Keratinocyte (primary cell): ENCODE measurements around the gene GPR65. TPM values are rescaled to one million over a fixed set of nuclear protein-coding genes. Genes with fewer than 3 reads are reported as not detected.

Experiments
- DNase-seq: peaks from one replicate; pipeline ENCODE4 v3.0.0-alpha.2; 2011; ENCODE audit warnings: low read depth, missing footprints, low spot score
- FAIRE-seq: peaks from 2 replicates; lab custom pipeline; 2011; peaks lifted over from hg19 to GRCh38; lab: Jason Lieb, UNC
- H2AFZ ChIP-seq: 2 replicates; pipeline ENCODE4 v1.6.0; 2012; ENCODE audit warnings: low read length, control low read depth, inconsistent platforms; ENCODE audit not compliant: control insufficient read depth
- H3K27ac ChIP-seq: 2 replicates; pipeline ENCODE4 v1.5.1; 2011; ENCODE audit warnings: low read length; ENCODE audit not compliant: control insufficient read depth, insufficient read depth
- H3K27me3 ChIP-seq: 3 replicates; pipeline ENCODE4 v1.6.0; 2011; ENCODE audit warnings: low read length; ENCODE audit not compliant: control insufficient read depth, insufficient read depth; ENCODE audit errors: extremely low read depth
- H3K36me3 ChIP-seq, 2 experiments: 2 replicates in 1 of 2; 3 replicates in 1 of 2; pipeline ENCODE4 v1.5.1; 2011; ENCODE audit warnings: low read length in 2 of 2, mild to moderate bottlenecking in 1 of 2; ENCODE audit not compliant: control insufficient read depth in 2 of 2, insufficient read depth in 2 of 2; ENCODE audit errors: extremely low read depth in 1 of 2
- H3K4me1 ChIP-seq: 3 replicates; pipeline ENCODE4 v1.5.1; 2011; ENCODE audit warnings: low read length; ENCODE audit not compliant: control insufficient read depth, insufficient read depth; ENCODE audit errors: extremely low read depth
- H3K4me2 ChIP-seq: 3 replicates; pipeline ENCODE4 v1.6.0; 2011; ENCODE audit warnings: low read depth, low read length; ENCODE audit not compliant: control insufficient read depth, insufficient read depth; ENCODE audit errors: extremely low read depth
- H3K4me3 ChIP-seq, 3 experiments: fragments of 200-600 bp in 1 of 3; sonication (generic) in 1 of 3; 2 replicates in 2 of 3; 3 replicates in 1 of 3; pipeline ENCODE4 v1.5.1; 2011 to 2016; ENCODE audit warnings: low read length in 3 of 3, mild to moderate bottlenecking in 3 of 3, control low read depth in 2 of 3, inconsistent platforms in 1 of 3, low read depth in 1 of 3, mixed read lengths in 1 of 3, mixed run types in 1 of 3, moderate library complexity in 1 of 3; ENCODE audit not compliant: control insufficient read depth in 2 of 3, insufficient read depth in 2 of 3; ENCODE audit errors: extremely low read depth in 1 of 3
- H3K79me2 ChIP-seq: 2 replicates; pipeline ENCODE4 v1.6.0; 2012; ENCODE audit warnings: low read length; ENCODE audit not compliant: control insufficient read depth, insufficient read depth
- H3K9ac ChIP-seq: 3 replicates; pipeline ENCODE4 v1.6.0; 2011; ENCODE audit warnings: low read length; ENCODE audit not compliant: control insufficient read depth, insufficient read depth; ENCODE audit errors: extremely low read depth
- H3K9me1 ChIP-seq: 3 replicates; pipeline ENCODE4 v1.6.0; 2011; ENCODE audit warnings: low read length; ENCODE audit not compliant: control insufficient read depth, insufficient read depth; ENCODE audit errors: extremely low read depth
- H3K9me3 ChIP-seq: 2 replicates; pipeline ENCODE4 v1.5.1; 2012; ENCODE audit warnings: low read depth, low read length; ENCODE audit not compliant: control insufficient read depth
- H4K20me1 ChIP-seq: 3 replicates; pipeline ENCODE4 v1.6.0; 2011; ENCODE audit warnings: low read length; ENCODE audit not compliant: control insufficient read depth, insufficient read depth; ENCODE audit errors: extremely low read depth
- CTCF ChIP-seq, 3 experiments: IDR thresholded peaks in 1 of 3; conservative IDR thresholded peaks in 1 of 3; optimal IDR thresholded peaks in 1 of 3; 2 replicates in 2 of 3; 3 replicates in 1 of 3; pipeline versions ENCODE3 to v1.5.1; 2011; ENCODE audit warnings: low read length in 3 of 3, mild to moderate bottlenecking in 3 of 3, moderate library complexity in 2 of 3, control low read depth in 1 of 3, inconsistent platforms in 1 of 3; ENCODE audit not compliant: insufficient read depth in 2 of 3; ENCODE audit errors: extremely low read depth in 1 of 3
- EZH2 ChIP-seq: IDR thresholded peaks from one replicate; pipeline ENCODE4 v1.6.1; 2012; ENCODE audit warnings: inconsistent platforms, mild to moderate bottlenecking, low read length, moderate library complexity
- dilution Hi-C: fragments of 300-500 bp; cut with MboI; formaldehyde crosslinking; loops from one replicate; pipeline ENCODE4 v1.7.0; 2020; ENCODE audit warnings: low sequenced_read_pairs; ENCODE audit not compliant: extremely low pct_ligation_motif_present
- polyA plus RNA-seq, 5 experiments: library from polyadenylated mRNA; depleted of rRNA in 3 of 5; stranded (reverse) in 3 of 5; stranded (forward) in 1 of 5; unstranded in 1 of 5; fragments of >200 nt; gene quantifications; 1 replicate in 1 of 5; 2 replicates in 3 of 5; 3 replicates in 1 of 5; pipeline versions ENCODE4 v1.2.1 to v1.2.3, GENCODE V29; 2011 to 2012; ENCODE audit warnings: missing spikeins in 2 of 5, low read depth in 1 of 5, low replicate concordance in 1 of 5

Gene GPR65
- polyA plus RNA-seq, 1 donor (not counting 4 experiments of a cell fraction or from before 2014, with no cell fraction given) = not detected

GRCh38 chr14:88005978-88006851 is 1.3 kb downstream of the GPR65 start:
- no peak for FAIRE-seq
- dilution Hi-C loops = no loop called here
- H3K27ac ChIP-seq = no peak overlapping the region

GRCh38 chr14:88007608-88008007 is 2.7 kb downstream of the GPR65 start:
- TF ChIP-seq CTCF (optimal IDR thresholded peaks at IDR 0.05 in 1 of 3, IDR thresholded peaks at IDR 0.05 in 1 of 3, conservative IDR thresholded peaks at IDR 0.05 in 1 of 3; ENCODE audit: extremely low read depth in 1 of 3, insufficient read depth in 2 of 3, low read length in 3 of 3) = no peak
- no peak for TF ChIP-seq EZH2
- Histone ChIP-seq H3K79me2 (no peaks in the 10 kb centered on the region), H3K9me3 (no peaks in the 10 kb centered on the region), H3K4me3 (no peak overlapping the region), H3K27ac (no peak overlapping the region), H4K20me1 (no peaks in the 10 kb centered on the region), H3K4me2 (no peak overlapping the region), H3K27me3 (no peaks in the 10 kb centered on the region), H2AFZ (no peak overlapping the region), H3K9ac (no peak overlapping the region), H3K9me1 (no peaks in the 10 kb centered on the region), H3K4me1 (no peaks in the 10 kb centered on the region), H3K36me3 (no peaks in the 10 kb centered on the region)
- FAIRE-seq (no peak), DNase-seq (no peak)
- dilution Hi-C loops = no loop called here

More at GRCh38 chr14:88005978-88006851, 1.3 kb downstream of the GPR65 start:
- no peaks in the 10 kb centered on the region for H3K36me3 ChIP-seq
- no peaks in the 10 kb centered on the region for H3K27me3 ChIP-seq
- no peak overlapping the region for H3K4me3 ChIP-seq
- DNase-seq = no peak
- no peaks in the 10 kb centered on the region for H3K4me1 ChIP-seq
- no peaks in the 10 kb centered on the region for H3K9me1 ChIP-seq
- TF ChIP-seq EZH2 = no peak
- TF ChIP-seq CTCF (optimal IDR thresholded peaks at IDR 0.05 in 1 of 3, IDR thresholded peaks at IDR 0.05 in 1 of 3, conservative IDR thresholded peaks at IDR 0.05 in 1 of 3; ENCODE audit: extremely low read depth in 1 of 3, insufficient read depth in 2 of 3, low read length in 3 of 3) = no peak
- no peak overlapping the region for H2AFZ ChIP-seq
- no peak overlapping the region for H3K4me2 ChIP-seq
- H3K9me3 ChIP-seq = no peaks in the 10 kb centered on the region
- no peaks in the 10 kb centered on the region for H3K79me2 ChIP-seq
- no peaks in the 10 kb centered on the region for H4K20me1 ChIP-seq
- H3K9ac ChIP-seq = no peak overlapping the region
